C4-2B (cell line): ENCODE measurements around the gene IRF9.

Experiments used
- ZFX ChIP-seq: fragments of 450-650 bp; IDR thresholded peaks from 2 replicates; pipeline ENCODE4 v1.6.1; 2017
- TF ChIP-seq, protein P1 (sequence below): fragments of 450-650 bp; conservative IDR thresholded peaks from 2 replicates; pipeline ENCODE4 v1.5.1; 2017; ENCODE audit warnings: mild to moderate bottlenecking

- TF ChIP-seq, protein P1, sequence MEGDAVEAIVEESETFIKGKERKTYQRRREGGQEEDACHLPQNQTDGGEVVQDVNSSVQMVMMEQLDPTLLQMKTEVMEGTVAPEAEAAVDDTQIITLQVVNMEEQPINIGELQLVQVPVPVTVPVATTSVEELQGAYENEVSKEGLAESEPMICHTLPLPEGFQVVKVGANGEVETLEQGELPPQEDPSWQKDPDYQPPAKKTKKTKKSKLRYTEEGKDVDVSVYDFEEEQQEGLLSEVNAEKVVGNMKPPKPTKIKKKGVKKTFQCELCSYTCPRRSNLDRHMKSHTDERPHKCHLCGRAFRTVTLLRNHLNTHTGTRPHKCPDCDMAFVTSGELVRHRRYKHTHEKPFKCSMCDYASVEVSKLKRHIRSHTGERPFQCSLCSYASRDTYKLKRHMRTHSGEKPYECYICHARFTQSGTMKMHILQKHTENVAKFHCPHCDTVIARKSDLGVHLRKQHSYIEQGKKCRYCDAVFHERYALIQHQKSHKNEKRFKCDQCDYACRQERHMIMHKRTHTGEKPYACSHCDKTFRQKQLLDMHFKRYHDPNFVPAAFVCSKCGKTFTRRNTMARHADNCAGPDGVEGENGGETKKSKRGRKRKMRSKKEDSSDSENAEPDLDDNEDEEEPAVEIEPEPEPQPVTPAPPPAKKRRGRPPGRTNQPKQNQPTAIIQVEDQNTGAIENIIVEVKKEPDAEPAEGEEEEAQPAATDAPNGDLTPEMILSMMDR = no peak
- no peak for TF ChIP-seq ZFX
These were observed 15.5 kb downstream of the IRF9 start for GRCh38 chr14:24176599-24176998.
